GM21515 (cell line): ENCODE results near the gene LCP2.

Experiments
- ATAC-seq: cut with Tn5 transposase; IDR thresholded peaks from one replicate; pipeline ENCODE4 v1.9.1; 2021; ENCODE audit not compliant: unreplicated experiment

The LCP2 gene

GRCh38 chr5:170296935-170297588, 515 bp downstream of the LCP2 start:
- ATAC-seq, result peak; percentile 56

- no peak for ATAC-seq
Observed at GRCh38 chr5:170296036-170296934, 1.3 kb downstream of the LCP2 start.

DNA sequence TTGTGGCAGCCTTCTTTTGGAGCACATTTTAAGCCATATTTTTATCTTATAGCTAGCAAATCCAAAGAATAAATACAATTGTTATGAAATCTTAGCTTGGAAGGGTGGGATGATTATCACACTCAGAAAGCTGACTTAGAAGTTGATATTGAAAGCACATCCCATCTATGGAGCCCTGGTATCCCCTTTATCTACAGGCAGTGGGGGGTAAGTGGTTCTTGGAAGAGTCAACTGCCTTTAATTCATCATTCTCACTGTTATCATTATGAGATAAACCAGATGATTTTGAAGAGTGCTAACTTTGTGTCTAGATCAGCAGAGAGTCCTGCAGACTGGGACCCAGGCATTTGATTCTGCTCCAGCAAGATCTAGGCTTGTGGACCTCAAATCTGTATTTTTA, 3.0 kb downstream of the LCP2 start:
- no peak for ATAC-seq

- no peak for ATAC-seq
Observed at GRCh38 chr5:170294057-170294456, 3.5 kb downstream of the LCP2 start.

DNA sequence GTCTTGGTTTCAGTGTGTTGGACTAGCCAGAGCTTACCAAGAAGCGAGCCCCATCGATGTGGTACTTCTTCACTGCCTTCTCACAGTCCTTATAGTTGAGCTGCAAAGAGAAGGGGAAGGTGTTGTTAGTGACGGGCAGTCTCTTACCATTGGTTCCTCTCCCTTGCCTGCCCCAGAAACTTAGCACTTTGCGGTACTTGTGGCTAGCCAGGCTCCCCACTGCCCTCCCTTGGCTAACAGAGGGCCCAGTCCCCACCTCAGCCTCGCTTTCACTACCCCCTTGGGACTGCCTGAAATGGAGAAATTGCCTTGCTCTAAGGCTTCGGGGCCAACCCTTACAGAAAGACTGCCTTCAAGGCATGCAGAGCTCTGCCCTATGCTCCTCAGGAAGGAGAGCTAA, 4.3 kb downstream of the LCP2 start:
- peak; percentile 74 for ATAC-seq

DNA sequence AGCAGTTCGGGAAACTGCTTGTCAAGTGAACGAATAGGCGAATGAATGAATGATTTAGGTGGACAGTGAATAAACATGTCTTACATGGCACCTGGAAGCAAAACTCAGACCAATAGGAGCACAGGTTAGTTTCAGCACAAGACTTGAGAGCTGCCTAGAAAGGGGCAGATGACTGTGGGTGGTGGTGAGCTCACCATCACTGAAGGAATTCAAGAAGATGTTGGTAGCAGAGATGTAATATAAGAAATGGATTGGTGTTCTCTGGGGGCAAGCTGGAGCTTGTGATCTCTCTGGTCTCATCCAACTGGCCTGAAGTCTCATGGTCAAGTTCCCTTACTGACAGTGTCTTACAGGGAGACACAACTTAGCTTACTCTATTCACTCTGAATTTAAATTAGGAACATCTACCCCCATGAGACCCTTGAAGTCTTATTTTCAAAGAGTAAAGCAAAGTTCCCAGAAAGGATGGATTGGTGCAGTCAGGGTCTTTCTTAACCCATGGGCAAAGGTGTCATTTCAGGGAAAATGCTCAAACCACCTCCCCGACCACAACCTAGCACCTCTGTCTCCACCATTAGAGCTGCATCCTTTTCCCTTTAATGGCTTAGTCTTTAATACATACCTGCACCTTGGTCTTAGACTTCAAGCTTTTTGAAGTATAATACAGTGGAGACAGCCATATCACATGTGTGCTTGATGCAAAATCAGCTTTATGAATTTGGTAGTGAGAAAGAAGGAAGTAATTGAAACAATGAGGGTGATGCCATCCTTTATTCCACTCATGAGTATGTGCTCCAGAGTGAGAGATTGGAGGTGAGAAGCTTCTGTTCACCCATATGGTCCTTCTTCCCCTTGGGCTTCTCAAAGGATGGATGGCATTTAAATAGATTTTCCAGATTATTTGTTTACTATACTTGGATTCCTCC, 5.1 kb downstream of the LCP2 start:
- no peak for ATAC-seq

DNA sequence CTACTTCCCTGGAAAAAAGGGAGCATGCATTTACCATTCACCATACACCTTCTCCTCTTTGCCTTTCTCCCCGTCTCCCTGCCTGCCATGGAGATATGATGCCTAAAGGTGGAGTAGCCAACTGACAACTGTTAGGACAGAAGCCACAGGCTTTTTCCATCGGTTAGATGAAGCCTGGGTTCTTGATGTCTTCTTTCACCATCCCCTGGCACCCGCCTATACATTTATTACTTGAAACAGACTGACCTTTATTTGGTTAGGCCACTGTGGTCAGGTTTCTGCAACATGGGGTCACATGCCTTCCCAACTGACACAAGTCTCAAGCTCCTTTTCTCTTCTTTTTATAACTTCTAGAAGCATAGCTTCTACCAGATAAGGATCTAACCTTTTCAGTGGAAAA, 7.1 kb downstream of the LCP2 start:
- ATAC-seq, result no peak

- ATAC-seq, result no peak
Observed at GRCh38 chr5:170289764-170290163, 7.8 kb downstream of the LCP2 start.

DNA sequence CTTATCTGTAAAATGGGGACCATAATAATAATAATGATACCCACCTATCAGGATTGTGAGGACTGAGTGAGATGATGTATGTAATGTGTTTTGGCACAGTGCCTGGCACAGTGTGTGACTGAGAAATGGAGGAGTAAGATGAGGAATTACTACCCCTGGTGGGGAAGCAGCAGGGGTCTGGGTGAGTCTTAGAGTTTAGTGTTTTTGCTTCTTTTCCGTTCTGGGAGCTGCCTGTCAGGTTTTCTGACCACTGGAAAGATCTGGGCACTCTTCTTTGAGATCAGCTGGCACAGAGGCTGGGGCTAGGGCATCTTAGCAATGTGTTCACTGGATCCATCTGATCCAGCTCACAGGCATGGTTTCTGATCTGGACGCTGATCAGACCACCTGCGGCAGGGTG, 8.5 kb downstream of the LCP2 start:
- no peak for ATAC-seq

DNA sequence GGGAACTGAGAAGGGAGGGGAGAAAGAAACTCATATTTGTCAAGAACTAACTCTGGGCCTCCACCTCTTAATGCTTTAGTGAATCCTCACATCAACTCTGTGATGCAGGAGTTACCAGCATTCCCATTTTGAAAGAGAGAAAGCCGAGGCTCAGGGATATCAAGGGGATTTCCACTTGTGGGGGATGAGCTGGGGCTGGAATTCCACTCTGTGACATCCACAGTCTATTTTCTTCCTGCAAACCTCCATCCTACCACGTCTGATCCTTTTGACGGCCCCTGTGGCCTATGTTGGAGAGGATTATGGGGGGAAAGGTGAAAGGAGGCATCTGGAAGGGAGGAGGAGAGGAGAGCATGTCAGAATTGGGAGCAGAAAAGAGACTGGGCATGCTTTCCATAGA, 9.0 kb downstream of the LCP2 start:
- ATAC-seq, result no peak

DNA sequence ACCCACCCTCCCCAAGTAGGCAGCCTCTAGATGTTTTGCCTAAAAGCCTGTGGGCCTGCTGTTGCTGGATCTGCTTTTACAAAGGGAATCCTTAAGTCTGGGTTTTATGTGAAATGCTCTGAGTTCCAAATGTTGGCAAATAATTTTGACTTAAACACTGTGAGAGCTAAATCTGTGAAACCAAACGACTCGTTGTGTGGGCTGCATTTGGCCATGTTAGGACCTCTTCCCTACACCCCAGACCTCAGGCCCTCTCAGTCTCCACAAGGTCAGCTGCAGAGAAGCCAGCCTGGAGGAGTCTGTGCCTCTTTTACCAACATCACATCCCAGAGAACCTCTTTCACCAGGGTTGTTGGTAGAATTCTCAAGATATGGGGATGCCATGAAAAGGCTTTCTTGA, 9.4 kb downstream of the LCP2 start:
- no peak for ATAC-seq

GRCh38 chr5:170287532-170287931, 10.0 kb downstream of the LCP2 start:
- ATAC-seq, result no peak

- ATAC-seq, result no peak
Observed at GRCh38 chr5:170286386-170286925, 11.1 kb downstream of the LCP2 start.

GRCh38 chr5:170285181-170285580, 12.4 kb downstream of the LCP2 start:
- no peak for ATAC-seq

- no peak for ATAC-seq
Observed at GRCh38 chr5:170284231-170284630, 13.3 kb downstream of the LCP2 start.

- ATAC-seq, result no peak
Observed at GRCh38 chr5:170283296-170283695, 14.3 kb downstream of the LCP2 start.

DNA sequence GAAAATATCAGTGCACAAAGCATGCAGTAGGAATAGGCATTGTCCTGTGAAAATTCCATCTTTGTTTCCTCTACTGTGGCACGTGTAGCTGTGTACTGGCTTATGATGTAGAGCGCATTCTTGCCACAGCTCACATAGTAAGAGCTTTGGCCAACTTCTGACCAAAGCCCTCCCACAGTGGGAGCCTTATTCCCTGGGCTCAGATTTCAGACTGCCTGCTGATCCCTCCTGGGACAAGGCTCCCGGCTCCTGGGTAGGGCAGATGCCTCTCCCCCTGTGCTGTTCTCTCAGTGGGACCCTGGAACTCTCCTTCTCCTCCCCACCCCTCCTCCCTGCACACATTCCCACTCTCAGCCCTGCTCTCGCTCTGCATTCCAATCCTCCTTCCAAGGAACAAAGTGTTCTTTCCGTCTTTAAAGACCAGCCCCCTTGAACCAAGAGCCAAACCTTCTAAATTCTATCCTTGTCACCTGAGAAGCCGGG, 17.5 kb downstream of the LCP2 start:
- ATAC-seq, result no peak

GRCh38 chr5:170279459-170279817, 18.1 kb downstream of the LCP2 start:
- ATAC-seq, result no peak

- peak; percentile 94 for ATAC-seq
Observed at GRCh38 chr5:170278611-170279458, 18.7 kb downstream of the LCP2 start.

- ATAC-seq, result no peak
Observed at GRCh38 chr5:170277867-170278281, 19.7 kb downstream of the LCP2 start.
